Caco-2 (cell line): ENCODE data around the gene TSKS. TPM values are rescaled to one million over a fixed set of nuclear protein-coding genes. Genes with fewer than 3 reads are reported as not detected.
A peak's percentile ranks its signal among the peaks of the same experiment; 100 is the strongest.

Experiments
- BruUV-seq: library from RNA; stranded (reverse); fragments of 400-500 nt; replicated peaks from 2 replicates; lab custom pipeline; 2021; lab: Mats Ljungman, UMichigan
- CTCF ChIA-PET: fragments of 300-600 bp; sonication (Branson Sonifier 250); formaldehyde crosslinking; loops from one replicate; lab custom pipeline; 2022; ENCODE audit warnings: antibody characterized with exemption; lab: Charles Lee
- POLR2A ChIA-PET: fragments of 300-600 bp; sonication (Branson Sonifier 250); formaldehyde crosslinking; loops from one replicate; lab custom pipeline; 2022; ENCODE audit warnings: antibody characterized with exemption; lab: Charles Lee
- DNase-seq, 2 experiments: peaks; one replicate each; pipeline versions ENCODE4 v3.0.0 to v3.0.0-alpha.2; 2020 to 2022
- H3K27me3 ChIP-seq: replicated peaks from 2 replicates; pipeline ENCODE4 v1.6.0; 2011; ENCODE audit warnings: low read length; ENCODE audit not compliant: control insufficient read depth, insufficient read depth
- H3K36me3 ChIP-seq: 2 replicates; pipeline ENCODE4 v1.5.1; 2011; ENCODE audit warnings: low read length; ENCODE audit not compliant: control insufficient read depth, insufficient read depth
- H3K4me1 ChIP-seq: fragments of 250-450 bp; sonication (Bioruptor Pico); 2 replicates; pipeline ENCODE4 v1.5.1; 2020; ENCODE audit warnings: mild to moderate bottlenecking
- H3K4me3 ChIP-seq: 2 replicates; pipeline ENCODE4 v1.5.1; 2011; ENCODE audit warnings: low read depth, mild to moderate bottlenecking, control low read depth, low read length
- H3K9me3 ChIP-seq: fragments of 250-450 bp; sonication (Bioruptor Pico); 2 replicates; pipeline ENCODE4 v1.5.1; 2020; ENCODE audit warnings: mild to moderate bottlenecking, moderate library complexity
- H3K27ac Mint-ChIP-seq: one replicate; pipeline ENCODE4 v1.8.0; 2022; ENCODE audit warnings: mixed read lengths; ENCODE audit not compliant: unreplicated experiment
- H3K27me3 Mint-ChIP-seq: one replicate; pipeline ENCODE4 v1.8.0; 2022; ENCODE audit warnings: mixed read lengths; ENCODE audit not compliant: insufficient read depth, unreplicated experiment
- H3K36me3 Mint-ChIP-seq: one replicate; pipeline ENCODE4 v1.8.0; 2022; ENCODE audit warnings: mild to moderate bottlenecking, mixed read lengths; ENCODE audit not compliant: insufficient read depth, unreplicated experiment
- H3K4me1 Mint-ChIP-seq: one replicate; pipeline ENCODE4 v1.8.0; 2022; ENCODE audit warnings: low read depth, mixed read lengths; ENCODE audit not compliant: unreplicated experiment
- H3K4me3 Mint-ChIP-seq: one replicate; pipeline ENCODE4 v1.8.0; 2022; ENCODE audit warnings: mild to moderate bottlenecking, moderate library complexity, mixed read lengths; ENCODE audit not compliant: unreplicated experiment
- H3K9me3 Mint-ChIP-seq: one replicate; pipeline ENCODE4 v1.8.0; 2022; ENCODE audit warnings: mixed read lengths; ENCODE audit not compliant: unreplicated experiment
- CTCF ChIP-seq, 2 experiments: fragments of 200-600 bp in 1 of 2; IDR thresholded peaks; 1 replicate in 1 of 2; 2 replicates in 1 of 2; pipeline versions ENCODE4 v1.5.1 to v1.8.0; 2011 to 2022; ENCODE audit warnings: antibody characterized with exemption in 1 of 2, control low read depth in 1 of 2, inconsistent platforms in 1 of 2, low read depth in 1 of 2, low read length in 1 of 2, mild to moderate bottlenecking in 1 of 2, moderate library complexity in 1 of 2; ENCODE audit not compliant: insufficient read depth in 1 of 2, severe bottlenecking in 1 of 2, unreplicated experiment in 1 of 2
- intact Hi-C: fragments of 100-400 bp; cut with micrococcal nuclease; formaldehyde crosslinking; loops from one replicate; pipeline ENCODE4 v1.10.0; 2022; ENCODE audit not compliant: unreplicated experiment
- total RNA-seq: library from RNA; stranded (reverse); gene quantifications from 2 replicates; pipeline ENCODE4 v1.2.3, GENCODE V29; 2022

Gene TSKS
- total RNA-seq, 1 experiment from 2014 or later: not detected

- H3K36me3 ChIP-seq: peaks cover 2% of the 10 kb centered on the region
- intact Hi-C loops: no loop called here
- TF ChIP-seq CTCF (IDR thresholded peaks at IDR 0.05; ENCODE audit: insufficient read depth in 1 of 2, low read depth in 1 of 2, low read length in 1 of 2, severe bottlenecking in 1 of 2, unreplicated experiment in 1 of 2): no peak
- no peak overlapping the region for H3K4me3 ChIP-seq
- no TSS peak for BruUV-seq
- no peaks in the 10 kb centered on the region for H3K27me3 ChIP-seq
- Mint-ChIP-seq H3K27me3 (no peaks in the 10 kb centered on the region), H3K4me3 (no peak overlapping the region), H3K36me3 (peaks cover 63% of the 10 kb centered on the region), H3K9me3 (no peaks in the 10 kb centered on the region), H3K27ac (no peak overlapping the region), H3K4me1 (no peaks in the 10 kb centered on the region)
- ChIA-PET POLR2A (no interaction called here), CTCF (no interaction called here)
- H3K9me3 ChIP-seq: no peaks in the 10 kb centered on the region
- no peak for DNase-seq
- peaks cover under 1% of the 10 kb centered on the region; the same call in 1 of the 2 replicates for H3K4me1 ChIP-seq
These were observed 28.8 kb upstream of the TSKS start for GRCh38 chr19:49791776-49792445.

GRCh38 chr19:49790866-49791265 lies 27.8 kb upstream of the TSKS start:
- H3K4me1 ChIP-seq: peaks cover 11% of the 10 kb centered on the region
- no TSS peak for BruUV-seq
- no peak for TF ChIP-seq CTCF (IDR thresholded peaks at IDR 0.05; ENCODE audit: insufficient read depth in 1 of 2, low read depth in 1 of 2, low read length in 1 of 2, severe bottlenecking in 1 of 2, unreplicated experiment in 1 of 2)
- CTCF ChIA-PET: no interaction called here
- H3K4me3 ChIP-seq: no peak overlapping the region
- Mint-ChIP-seq H3K27ac (peak overlapping the region; percentile 28), H3K9me3 (no peaks in the 10 kb centered on the region), H3K4me3 (no peak overlapping the region), H3K4me1 (peaks cover 8% of the 10 kb centered on the region), H3K36me3 (peaks cover 65% of the 10 kb centered on the region), H3K27me3 (no peaks in the 10 kb centered on the region)
- POLR2A ChIA-PET: no interaction called here
- intact Hi-C loops: no loop called here
- H3K9me3 ChIP-seq: no peaks in the 10 kb centered on the region
- no peak for DNase-seq
- H3K36me3 ChIP-seq: peaks cover 2% of the 10 kb centered on the region
- H3K27me3 ChIP-seq: no peaks in the 10 kb centered on the region

GRCh38 chr19:49788857-49789256 lies 25.8 kb upstream of the TSKS start:
- POLR2A ChIA-PET: no interaction called here

More at GRCh38 chr19:49788857-49789256, 25.8 kb upstream of the TSKS start:
- CTCF ChIA-PET: no interaction called here
- Histone ChIP-seq H3K4me1 (peaks cover 15% of the 10 kb centered on the region), H3K27me3 (no peaks in the 10 kb centered on the region), H3K4me3 (no peak overlapping the region), H3K9me3 (no peaks in the 10 kb centered on the region), H3K36me3 (peaks cover 1% of the 10 kb centered on the region)
- H3K27me3 Mint-ChIP-seq: no peaks in the 10 kb centered on the region
- TF ChIP-seq CTCF (IDR thresholded peaks at IDR 0.05; ENCODE audit: insufficient read depth in 1 of 2, low read depth in 1 of 2, low read length in 1 of 2, severe bottlenecking in 1 of 2, unreplicated experiment in 1 of 2): no peak
- no peak overlapping the region for H3K4me3 Mint-ChIP-seq
- H3K27ac Mint-ChIP-seq: no peak overlapping the region
- peaks cover 19% of the 10 kb centered on the region for H3K4me1 Mint-ChIP-seq
- BruUV-seq: no TSS peak
- H3K36me3 Mint-ChIP-seq: peaks cover 59% of the 10 kb centered on the region
- DNase-seq: no peak
- intact Hi-C loops: no loop called here
- H3K9me3 Mint-ChIP-seq: no peaks in the 10 kb centered on the region
